Adipose tissue (tissue), 3 donors: Measurements from ENCODE around the gene ERC1. TPM values are rescaled to one million over a fixed set of nuclear protein-coding genes. Genes with fewer than 3 reads are reported as not detected.
"Not testable (repeated sequence)": the region's sequence is repeated elsewhere in the genome, so short reads cannot be mapped to it uniquely, and the experiment has no call there.

Experiments used
- H3K27ac ChIP-seq: one replicate; pipeline ENCODE4 v1.5.1; 2013; ENCODE audit warnings: low read depth, low read length
- WGBS, 3 donors: extraction: QIAGEN DNeasy Blood & Tissue Kit; methylation state at CpG; one replicate each; pipeline ENCODE4 v1.1.7; 2013; 5-methylcytosine and 5-hydroxymethylcytosine counted together
- polyA plus RNA-seq, 3 donors: library from polyadenylated mRNA; stranded (reverse); fragments of 200-250 nt; gene quantifications; one replicate each; pipeline ENCODE4 v1.2.3, GENCODE V29; 2013
- donor health status: healthy with polysubstance abuse.
- donor health status: Bipolar disorder and iron deficiency.
- donor health status: healthy.

ERC1 gene
- polyA plus RNA-seq, 3 donors = 4.0 to 16.4 (median 12.8) TPM

DNA sequence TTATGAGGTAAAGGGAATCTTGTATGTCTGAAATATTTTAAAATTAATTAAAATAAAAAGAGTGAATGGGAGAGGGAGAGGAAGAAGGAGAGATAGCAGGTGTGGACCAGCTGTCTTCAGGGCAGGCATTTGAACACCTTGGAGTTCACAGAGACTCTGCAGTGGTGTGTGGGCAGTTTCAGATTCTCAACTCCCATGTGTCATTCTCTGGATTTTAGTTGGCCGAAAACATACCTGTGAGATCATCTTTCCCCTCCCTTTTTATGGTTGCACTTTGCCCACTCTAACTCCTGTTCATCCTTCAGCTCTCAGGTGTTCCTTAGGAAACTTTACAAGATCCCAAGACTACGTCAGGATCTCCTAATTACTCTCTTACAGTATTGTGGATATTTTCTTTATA, 108.1 kb downstream of the ERC1 start:
- WGBS, 3 donors = 91 to 98% (median 93%) methylated on average over 2 of the region's 2 CpGs
- no peak overlapping the region for H3K27ac ChIP-seq

DNA sequence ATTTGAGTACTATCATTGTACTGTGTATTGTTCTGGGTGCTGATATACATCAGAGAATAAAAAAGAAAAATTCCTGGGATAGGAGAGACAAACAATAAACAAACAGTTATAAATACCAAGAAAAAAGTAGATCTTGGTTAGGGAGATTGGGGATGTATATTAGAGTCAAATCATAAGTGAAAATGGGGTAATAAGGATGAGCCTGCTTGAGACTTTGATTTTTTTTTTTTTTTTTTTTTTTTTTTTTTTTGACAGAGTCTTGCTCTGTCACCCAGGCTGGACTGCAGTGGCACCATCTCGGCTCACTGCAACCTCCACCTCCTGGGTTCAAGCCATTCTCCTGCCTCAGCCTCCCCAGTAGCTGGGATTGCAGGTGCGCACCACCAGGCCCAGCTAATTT, 108.6 kb downstream of the ERC1 start:
- H3K27ac ChIP-seq = not testable (repeated sequence)
- 93 to 96% (median 95%) methylated on average over 2 of the region's 2 CpGs for WGBS, 3 donors

DNA sequence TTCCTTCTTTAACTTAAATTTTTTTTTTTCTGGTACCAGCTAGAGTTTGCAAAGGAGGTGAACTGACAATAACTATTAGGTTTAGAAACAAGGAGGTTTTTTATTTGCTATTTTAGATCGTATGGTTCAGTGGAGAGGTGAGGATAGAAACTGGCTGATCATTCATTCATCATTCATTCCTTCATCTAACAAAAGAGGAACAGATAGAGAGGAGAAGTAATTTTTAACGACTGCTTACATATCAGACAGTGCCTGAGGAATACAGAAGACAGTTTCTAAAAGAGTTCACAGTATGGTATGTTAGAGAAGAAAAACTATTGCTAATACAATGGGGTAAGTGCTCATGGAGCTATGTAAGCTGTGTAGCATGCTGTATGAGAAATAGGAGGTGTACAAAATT, 111.1 kb downstream of the ERC1 start:
- 66 to 85% (median 68%) methylated on average over 2 of the region's 2 CpGs for WGBS, 3 donors
- no peak overlapping the region for H3K27ac ChIP-seq

DNA sequence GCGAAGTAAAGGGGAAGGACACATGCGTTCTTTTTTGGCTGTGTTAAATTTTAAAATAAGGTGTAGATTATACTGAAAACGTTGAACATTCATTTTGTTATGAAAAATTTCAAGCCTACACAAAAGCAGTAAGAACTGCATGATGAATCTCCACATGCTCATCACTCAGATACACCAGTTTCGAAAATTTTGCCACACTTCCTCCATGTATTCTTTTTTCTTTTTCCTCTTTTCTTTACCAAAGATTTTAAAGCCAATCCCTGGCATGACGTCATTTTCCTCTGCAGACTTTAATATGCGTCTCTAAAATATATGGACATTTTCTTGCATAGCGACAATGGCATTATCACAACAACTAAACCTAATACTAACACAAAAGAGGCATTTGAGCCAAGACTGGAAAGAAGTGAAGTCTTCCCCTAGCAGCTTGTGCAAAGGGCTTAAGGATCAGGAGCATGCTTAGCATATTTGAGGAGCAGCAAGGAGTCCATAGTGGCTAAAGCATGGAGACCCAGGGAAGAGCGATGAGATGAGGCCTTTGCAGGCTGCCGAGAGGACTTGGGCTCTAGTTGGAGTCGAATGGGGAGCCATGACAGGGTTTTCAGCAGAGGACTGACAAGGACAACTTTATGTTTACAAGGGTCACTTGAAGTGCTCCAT, 111.9 kb downstream of the ERC1 start:
- 74 to 89% (median 87%) methylated on average over 10 of the region's 10 CpGs for WGBS, 3 donors
- no peak overlapping the region for H3K27ac ChIP-seq

DNA sequence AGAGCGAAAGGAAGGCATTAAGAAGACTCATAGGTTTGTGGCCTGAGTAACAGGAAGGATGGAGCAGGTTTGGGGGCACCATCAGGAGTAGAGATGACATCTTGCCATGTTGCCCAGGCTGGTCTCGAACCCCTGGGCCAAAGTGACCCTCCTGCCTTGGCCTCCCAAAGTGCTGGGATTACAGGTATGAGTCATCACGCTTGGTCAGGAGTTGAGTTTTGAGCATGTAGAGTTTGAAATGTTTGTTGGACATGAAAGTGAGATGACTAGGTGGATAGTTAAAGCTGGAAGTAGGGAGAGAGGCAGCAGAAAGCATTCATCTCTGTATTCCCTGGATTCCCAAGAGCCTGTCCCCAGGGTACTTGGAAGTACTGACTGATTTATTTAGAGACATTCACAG, 112.6 kb downstream of the ERC1 start:
- H3K27ac ChIP-seq = no peak overlapping the region
- WGBS, 3 donors = 97 to 99% (median 99%) methylated on average over 3 of the region's 3 CpGs

DNA sequence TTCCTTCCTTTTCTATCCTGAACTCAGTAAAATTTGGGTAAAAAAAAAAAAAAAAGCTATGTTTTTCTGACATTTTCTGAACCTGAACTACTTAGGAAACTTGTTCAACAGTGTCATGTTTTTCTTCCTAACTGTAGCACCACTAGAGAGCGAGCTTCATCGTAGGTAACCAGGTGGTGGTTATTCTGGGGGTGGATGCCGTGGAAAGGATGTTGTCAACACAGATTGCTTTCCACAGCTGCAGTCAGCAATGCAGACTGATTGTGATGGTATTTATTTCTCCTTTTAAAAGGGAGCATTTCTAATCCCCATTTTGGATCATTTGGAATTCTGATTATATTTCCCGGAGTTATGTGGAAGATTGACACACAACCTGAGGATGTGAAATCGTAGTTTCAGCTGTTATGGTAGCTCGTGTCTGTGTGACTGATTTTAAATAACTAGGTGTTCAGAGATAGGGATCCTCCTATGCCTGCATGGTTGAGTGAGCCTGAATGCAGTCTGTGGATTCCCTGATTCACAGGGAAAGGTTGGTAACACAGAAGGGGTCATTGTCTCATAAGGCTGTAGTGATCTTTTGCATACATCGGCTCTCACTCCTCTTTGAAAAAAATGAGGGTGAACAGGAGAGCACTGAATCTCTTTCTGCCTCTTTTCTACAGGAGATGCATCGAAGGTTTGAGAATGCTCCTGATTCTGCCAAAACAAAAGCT, 113.2 kb downstream of the ERC1 start:
- H3K27ac ChIP-seq = no peak overlapping the region
- WGBS, 3 donors = 83 to 92% (median 88%) methylated on average over 8 of the region's 8 CpGs

DNA sequence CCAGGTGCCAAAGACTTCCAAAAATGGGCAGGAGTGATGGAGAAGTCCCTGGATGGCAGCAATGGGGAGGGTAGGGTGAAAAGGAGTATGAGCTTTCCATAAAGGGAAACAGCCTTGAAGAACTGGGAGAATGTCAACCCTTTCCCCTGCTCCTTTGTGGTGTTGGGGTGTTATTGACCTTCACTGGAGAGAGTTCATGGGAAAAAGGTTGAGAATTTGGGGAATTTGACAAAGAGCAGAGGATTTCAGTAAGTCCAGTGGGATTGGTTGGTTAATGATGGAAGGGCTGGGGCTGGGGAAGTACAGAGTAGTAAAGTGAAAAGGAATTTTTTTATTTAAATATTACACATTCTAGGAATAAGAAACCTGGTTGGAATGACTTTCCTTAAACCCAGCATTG, 116.6 kb downstream of the ERC1 start:
- H3K27ac ChIP-seq = no peak overlapping the region

DNA sequence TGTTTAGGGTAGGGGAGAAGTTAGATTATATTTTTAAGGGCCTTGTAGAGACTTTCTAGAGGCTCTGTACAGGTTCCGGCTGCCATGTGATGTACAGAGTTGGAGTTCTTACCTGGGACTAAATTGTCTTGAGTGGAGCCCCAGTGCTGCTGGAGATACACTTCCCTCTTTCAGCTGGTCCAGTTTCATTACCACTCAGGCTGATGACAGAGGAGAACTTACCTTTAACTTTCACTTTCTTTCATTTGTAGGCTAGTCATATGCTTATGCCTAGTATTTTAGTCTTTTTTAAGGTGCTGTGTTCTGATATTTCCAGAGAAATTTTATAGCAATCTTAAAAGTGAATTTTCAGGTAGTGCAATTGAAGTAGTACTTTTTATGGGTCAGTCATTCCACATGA, 117.3 kb downstream of the ERC1 start:
- H3K27ac ChIP-seq = no peak overlapping the region
- 96 to 100% (median 100%) methylated on average over 1 of the region's 1 CpG for WGBS, 3 donors

DNA sequence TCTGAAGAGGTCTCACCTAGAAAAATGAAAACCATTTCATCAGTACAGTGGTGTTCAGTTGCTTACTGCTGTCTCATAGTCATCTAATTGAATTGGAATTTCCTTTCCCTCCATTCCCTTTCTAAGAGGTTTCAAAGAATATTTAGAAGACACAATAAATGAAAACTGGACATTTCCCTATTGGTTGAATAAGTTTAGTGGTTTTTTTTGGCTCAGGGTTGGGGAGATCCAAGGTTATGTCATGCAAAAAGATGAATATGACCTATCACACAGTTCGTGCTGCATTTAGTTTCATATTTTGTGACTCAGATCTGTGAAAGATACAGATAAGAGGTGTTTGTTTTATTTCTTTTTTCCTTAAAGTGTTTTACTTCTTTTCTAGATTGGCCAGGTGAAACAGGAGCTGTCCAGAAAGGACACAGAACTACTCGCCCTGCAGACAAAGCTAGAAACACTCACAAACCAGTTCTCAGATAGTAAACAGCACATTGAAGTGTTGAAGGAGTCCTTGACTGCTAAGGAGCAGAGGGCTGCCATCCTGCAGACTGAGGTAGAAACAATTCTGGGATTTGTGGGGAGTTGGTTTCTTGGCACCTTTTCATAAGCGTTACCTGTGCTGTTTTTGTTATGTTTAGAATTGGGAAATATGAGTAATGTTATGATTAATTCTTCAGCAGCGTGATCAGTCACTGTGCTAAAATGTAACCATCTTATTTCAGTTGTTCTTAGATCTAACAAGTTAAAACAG, 124.6 kb downstream of the ERC1 start:
- no peak overlapping the region for H3K27ac ChIP-seq
- WGBS, 3 donors = 47 to 76% (median 74%) methylated on average over 4 of the region's 4 CpGs

DNA sequence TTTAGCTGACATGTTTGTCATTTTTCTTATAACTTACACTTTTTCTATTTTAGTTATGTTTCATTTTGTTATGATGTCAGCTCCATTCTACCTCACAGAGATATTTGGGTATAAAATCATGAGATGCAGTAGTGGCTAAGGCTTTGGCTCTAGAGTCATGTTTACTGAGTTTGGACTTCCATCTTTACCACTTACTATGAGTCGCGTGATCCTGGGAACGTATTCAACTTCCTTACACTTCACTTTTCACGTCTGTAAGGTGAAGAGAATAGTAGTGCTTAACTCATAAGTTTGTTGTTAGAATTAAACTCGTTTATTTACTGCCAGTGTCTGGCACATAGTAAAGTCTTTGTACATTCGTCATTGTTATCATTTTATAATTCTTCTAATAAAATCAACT, 126.3 kb downstream of the ERC1 start:
- no peak overlapping the region for H3K27ac ChIP-seq
- 78 to 79% (median 78%) methylated on average over 6 of the region's 6 CpGs for WGBS, 3 donors

DNA sequence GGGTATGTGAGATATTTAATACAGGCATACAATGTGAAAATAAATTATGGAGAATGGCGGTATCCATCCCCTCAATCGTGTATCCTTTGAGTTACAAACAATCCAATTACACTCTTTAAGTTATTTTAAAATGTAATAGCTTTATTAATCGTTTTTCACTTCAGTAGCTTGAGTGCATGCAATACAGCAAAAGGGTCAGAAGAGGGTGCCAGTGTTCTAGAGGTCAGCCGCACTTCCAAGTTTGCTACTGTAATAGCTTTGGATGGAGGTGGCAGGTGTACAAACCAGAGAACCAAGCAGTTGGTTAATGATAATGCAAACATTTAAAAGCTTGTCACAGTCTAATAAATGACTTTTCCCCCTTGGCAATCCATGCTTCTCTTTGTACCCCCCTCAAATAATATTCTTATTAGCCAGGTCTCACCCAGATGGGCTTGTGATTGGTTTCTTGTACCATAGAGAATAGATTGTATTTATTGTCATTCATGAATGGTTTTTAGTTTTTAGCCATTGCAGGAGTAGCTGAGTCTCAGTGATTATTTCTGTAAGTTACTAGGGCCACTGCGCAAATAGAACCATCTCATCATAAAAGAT, 127.0 kb downstream of the ERC1 start:
- 21 to 25% (median 25%) methylated on average over 5 of the region's 5 CpGs for WGBS, 3 donors
- no peak overlapping the region for H3K27ac ChIP-seq

DNA sequence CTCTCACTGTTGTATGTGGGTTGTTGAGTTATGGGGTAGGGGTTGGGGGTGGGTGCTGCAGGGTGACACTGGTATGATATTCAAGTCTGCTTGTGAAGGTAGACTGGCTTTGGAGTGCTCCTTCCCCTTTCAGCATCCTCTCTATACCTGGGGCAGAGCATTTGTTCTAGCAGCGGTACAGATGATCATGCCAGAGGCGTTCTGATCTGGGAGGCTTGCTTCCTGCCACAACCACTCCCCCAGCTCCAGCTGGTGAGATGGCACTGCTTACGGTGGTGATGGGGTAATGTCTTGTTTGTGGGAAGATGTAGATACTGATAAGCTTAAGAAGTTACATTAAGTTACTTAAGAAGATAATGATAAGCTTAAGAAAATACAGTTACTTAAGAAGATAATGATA, 131.8 kb downstream of the ERC1 start:
- no peak overlapping the region for H3K27ac ChIP-seq
- 51 to 71% (median 59%) methylated on average over 3 of the region's 3 CpGs for WGBS, 3 donors

DNA sequence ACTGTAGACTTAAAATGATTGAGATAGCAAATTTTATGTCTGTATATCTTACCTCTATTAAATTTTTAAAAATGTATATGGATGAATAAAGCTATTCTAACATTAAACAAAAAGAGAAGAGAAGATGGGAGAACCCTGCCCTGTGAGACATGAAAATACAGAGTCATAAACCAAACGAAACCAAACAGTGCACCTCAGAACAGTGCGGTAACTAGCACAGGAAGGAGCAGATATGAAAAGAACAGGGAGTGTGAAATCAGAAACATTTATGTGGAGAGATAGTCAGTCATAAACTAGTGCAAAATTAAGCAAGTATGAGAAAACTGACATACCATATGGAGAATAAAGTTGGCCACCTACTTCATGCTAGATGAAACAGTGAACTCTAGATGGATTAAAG, 135.1 kb downstream of the ERC1 start:
- WGBS, 3 donors = 89 to 94% (median 91%) methylated on average over 2 of the region's 2 CpGs

DNA sequence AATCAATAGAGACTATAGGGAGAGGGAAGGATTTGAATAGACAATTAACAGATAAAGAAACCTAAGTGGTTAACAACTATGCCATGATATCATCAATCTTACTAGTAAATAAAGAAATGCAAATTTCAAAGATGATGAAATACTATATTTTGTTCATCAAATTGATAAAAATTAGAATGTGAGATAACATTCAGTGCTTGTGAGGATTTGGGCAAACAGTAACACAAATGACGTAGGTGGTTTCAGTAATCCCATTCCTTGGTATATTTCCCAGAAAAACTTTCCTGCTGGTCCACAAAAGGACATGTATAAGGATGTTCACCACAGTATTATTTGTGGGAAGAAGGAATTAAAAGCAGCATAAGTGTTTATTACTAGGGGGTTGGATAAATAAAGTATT, 136.0 kb downstream of the ERC1 start:
- WGBS, 3 donors = 92 to 97% (median 93%) methylated on average over 1 of the region's 1 CpG
- H3K27ac ChIP-seq = no peak overlapping the region

More for the DNA sequence above, 135.1 kb downstream of the ERC1 start:
- no peak overlapping the region for H3K27ac ChIP-seq

DNA sequence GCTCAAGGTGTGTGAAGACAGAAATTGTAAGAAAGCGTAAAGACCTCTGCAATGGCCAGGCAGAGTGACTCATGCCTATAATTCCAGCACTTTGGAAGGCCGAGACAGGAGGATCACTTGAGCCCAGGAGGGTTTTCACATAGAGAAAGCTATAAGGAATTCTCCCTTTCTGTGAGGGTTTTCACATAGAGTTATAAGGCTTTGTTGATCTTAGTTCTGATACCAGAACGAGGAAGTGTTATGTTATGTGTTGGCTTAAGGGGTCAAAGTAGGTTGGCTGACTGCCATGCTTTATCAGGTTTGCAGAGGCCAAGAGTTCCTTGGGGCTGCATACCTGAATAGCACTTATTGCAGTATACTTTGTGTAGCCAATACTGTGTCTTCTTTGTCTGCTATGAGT, 139.1 kb downstream of the ERC1 start:
- no peak overlapping the region for H3K27ac ChIP-seq
- WGBS, 3 donors = 53 to 75% (median 74%) methylated on average over 3 of the region's 3 CpGs

DNA sequence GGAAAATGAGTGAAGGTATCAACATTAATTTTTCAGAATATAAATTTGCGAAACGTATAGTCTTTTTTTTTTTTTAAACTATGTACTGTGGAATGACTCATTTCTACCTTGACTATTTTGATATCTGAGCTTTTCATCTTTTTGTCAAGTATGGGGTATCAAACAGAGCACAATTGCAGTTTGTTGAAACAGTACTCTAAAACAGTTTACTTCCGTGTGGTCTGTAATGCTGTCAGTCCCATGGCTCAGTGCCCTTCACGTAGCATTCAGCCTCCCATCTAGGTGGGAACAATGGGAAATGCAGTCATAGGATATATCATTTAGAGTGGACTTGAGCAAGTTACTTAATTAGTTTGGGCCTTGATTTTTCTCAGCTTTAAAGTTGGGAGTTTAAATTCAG, 139.5 kb downstream of the ERC1 start:
- WGBS, 3 donors = 50 to 91% (median 88%) methylated on average over 4 of the region's 4 CpGs
- H3K27ac ChIP-seq = no peak overlapping the region

DNA sequence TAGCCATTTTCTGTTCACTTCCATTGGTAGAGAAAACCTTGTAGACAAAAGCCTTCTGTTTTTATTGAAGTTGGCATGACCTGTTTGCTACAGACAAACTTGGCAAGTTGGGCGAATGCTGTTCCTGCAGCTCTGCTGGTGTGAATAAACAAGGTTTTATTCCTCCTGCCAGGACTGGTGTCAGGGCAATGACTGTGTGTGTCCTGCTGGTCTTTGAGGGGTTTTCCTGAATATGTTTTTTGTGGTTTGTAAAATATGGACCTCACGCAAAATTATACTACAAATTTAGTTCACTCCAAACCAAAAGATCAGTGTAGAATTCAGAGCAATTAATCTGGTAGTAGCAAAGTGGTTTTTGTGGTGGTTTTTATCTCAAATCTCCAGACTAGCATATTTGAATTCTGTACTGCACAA, 140.8 kb downstream of the ERC1 start:
- WGBS, 3 donors = 46 to 65% (median 47%) methylated on average over 2 of the region's 2 CpGs
- H3K27ac ChIP-seq = no peak overlapping the region

DNA sequence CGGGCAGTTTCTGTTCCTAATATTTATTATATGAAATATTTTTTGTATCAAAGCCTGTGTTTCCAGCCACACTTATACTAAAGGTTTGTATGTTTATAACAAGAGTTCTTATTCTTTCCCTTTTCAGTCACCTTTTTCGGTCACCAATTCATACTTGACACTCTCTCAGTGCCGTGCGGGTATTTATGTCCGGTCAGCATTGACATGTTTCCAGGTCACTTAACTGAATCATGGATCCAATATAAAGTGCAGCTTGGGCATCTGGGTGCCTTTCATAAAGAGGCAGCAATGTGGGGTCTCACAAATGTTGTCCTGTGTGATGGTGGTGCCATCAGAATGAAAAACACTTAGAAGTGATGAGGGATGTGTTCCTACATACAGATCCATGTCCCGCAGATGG, 141.3 kb downstream of the ERC1 start:
- 70 to 75% (median 75%) methylated on average over 6 of the region's 6 CpGs for WGBS, 3 donors
- H3K27ac ChIP-seq = no peak overlapping the region

DNA sequence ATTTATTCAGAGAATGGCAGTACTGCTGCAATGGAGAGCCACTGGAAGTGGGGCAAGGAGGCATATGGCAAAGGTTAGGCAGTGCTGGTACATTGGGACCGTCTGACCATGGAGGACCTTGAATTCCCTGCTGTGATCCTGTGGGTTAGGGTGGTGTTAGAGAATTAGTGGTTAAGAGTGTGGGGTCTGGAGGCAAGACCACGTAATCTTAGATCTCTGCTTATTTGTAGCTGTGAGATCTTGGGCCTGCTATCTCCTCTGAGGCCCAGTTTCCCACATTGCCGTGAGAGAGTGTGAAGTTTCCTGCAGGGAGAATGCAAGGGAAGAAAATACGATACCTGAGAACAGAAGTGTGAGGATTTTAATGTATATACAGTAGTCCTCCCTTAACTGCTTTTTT, 147.7 kb downstream of the ERC1 start:
- WGBS, 3 donors = 97 to 98% (median 97%) methylated on average over 4 of the region's 4 CpGs
- H3K27ac ChIP-seq = no peak overlapping the region
